Activated CD8-positive, alpha-beta T cell treated with anti-CD3 and anti-CD28 coated beads for 36 hours (primary cell): ENCODE measurements around the gene DPYD. TPM values are rescaled to one million over a fixed set of nuclear protein-coding genes. Genes with fewer than 3 reads are reported as not detected.
A peak's percentile ranks its signal among the peaks of the same experiment; 100 is the strongest.

ENCODE experiments used
- ATAC-seq: fragments of 200-7000 bp; cut with Tn5 transposase; one replicate; pipeline ENCODE4 v1.10.0; 2021; ENCODE audit warnings: mild to moderate bottlenecking, moderate library complexity
- CTCF ChIA-PET: fragments of 350-600 bp; sonication (Branson Sonifier 250); formaldehyde crosslinking; loops from one replicate; lab custom pipeline; 2021; ENCODE audit warnings: antibody characterized with exemption; lab: Charles Lee
- POLR2A ChIA-PET: fragments of 350-600 bp; sonication (Branson Sonifier 250); formaldehyde crosslinking; loops from one replicate; lab custom pipeline; 2021; ENCODE audit warnings: antibody characterized with exemption; lab: Charles Lee
- DNase-seq: peaks from one replicate; pipeline ENCODE4 v3.0.0-alpha.2; 2020
- H3K27ac Mint-ChIP-seq: one replicate; pipeline ENCODE4 v1.8.0; 2021; ENCODE audit warnings: mild to moderate bottlenecking, mixed read lengths
- H3K27me3 Mint-ChIP-seq: one replicate; pipeline ENCODE4 v1.8.0; 2021; ENCODE audit warnings: mixed read lengths
- H3K36me3 Mint-ChIP-seq: one replicate; pipeline ENCODE4 v1.8.0; 2021; ENCODE audit warnings: low read depth, mixed read lengths
- H3K4me1 Mint-ChIP-seq: one replicate; pipeline ENCODE4 v1.8.0; 2021; ENCODE audit warnings: low read depth, mixed read lengths
- H3K4me3 Mint-ChIP-seq: one replicate; pipeline ENCODE4 v1.8.0; 2021; ENCODE audit warnings: mild to moderate bottlenecking, moderate library complexity, mixed read lengths
- H3K9me3 Mint-ChIP-seq: one replicate; pipeline ENCODE4 v1.8.0; 2021; ENCODE audit warnings: mixed read lengths
- intact Hi-C: fragments of 100-400 bp; cut with micrococcal nuclease; formaldehyde crosslinking; loops from one replicate; pipeline ENCODE4 v1.10.0; 2022
- total RNA-seq, 2 experiments: library from RNA; stranded (reverse); gene quantifications; one replicate each; pipeline ENCODE4 v1.2.3, GENCODE V29; 2021
- TF ChIP-seq, protein P1 (sequence below): fragments of 200-600 bp; IDR thresholded peaks from one replicate; pipeline ENCODE4 v1.8.0; 2022; ENCODE audit warnings: antibody characterized with exemption, mild to moderate bottlenecking

The DPYD gene
- total RNA-seq, 2 experiments from 2014 or later = 10.7 to 10.8 TPM

DNA sequence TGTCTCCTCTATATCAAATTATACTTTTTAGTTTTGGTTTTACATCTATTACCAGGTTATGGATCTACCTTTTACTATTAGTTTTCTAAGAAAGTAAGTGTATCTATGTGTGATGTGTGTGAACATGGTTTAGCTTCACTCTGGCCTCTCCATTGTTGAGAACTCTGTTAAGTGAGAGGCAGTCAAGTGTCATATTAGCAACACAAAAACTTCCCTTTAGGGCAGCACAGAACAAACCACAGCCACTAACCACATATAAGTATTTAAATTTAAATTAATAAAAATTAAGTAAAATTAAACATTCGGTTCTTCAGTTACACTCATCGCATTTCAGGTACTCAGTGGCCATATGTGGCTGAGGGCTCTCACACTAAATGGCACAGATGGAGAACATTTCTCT is 96.6 kb downstream of the DPYD start:
- DNase-seq = no peak
- no peak for ATAC-seq
- intact Hi-C loops = loop anchor here (10.0 kb wide), 1 partner anchor 221 kb away; no protein-coding TSS in a partner anchor
- ChIA-PET POLR2A (no interaction called here), CTCF (interaction anchor here (1.5 kb wide), 1 partner anchor 96 kb away, joined by 3 read pairs; the partner anchor contains the start of gene DPYD)
- Mint-ChIP-seq H3K4me3 (no peak overlapping the region), H3K4me1 (peaks cover 3% of the 10 kb centered on the region), H3K36me3 (no peaks in the 10 kb centered on the region), H3K9me3 (no peaks in the 10 kb centered on the region), H3K27me3 (no peaks in the 10 kb centered on the region), H3K27ac (no peak overlapping the region)
- TF ChIP-seq, protein P1, sequence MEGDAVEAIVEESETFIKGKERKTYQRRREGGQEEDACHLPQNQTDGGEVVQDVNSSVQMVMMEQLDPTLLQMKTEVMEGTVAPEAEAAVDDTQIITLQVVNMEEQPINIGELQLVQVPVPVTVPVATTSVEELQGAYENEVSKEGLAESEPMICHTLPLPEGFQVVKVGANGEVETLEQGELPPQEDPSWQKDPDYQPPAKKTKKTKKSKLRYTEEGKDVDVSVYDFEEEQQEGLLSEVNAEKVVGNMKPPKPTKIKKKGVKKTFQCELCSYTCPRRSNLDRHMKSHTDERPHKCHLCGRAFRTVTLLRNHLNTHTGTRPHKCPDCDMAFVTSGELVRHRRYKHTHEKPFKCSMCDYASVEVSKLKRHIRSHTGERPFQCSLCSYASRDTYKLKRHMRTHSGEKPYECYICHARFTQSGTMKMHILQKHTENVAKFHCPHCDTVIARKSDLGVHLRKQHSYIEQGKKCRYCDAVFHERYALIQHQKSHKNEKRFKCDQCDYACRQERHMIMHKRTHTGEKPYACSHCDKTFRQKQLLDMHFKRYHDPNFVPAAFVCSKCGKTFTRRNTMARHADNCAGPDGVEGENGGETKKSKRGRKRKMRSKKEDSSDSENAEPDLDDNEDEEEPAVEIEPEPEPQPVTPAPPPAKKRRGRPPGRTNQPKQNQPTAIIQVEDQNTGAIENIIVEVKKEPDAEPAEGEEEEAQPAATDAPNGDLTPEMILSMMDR = no peak

DNA sequence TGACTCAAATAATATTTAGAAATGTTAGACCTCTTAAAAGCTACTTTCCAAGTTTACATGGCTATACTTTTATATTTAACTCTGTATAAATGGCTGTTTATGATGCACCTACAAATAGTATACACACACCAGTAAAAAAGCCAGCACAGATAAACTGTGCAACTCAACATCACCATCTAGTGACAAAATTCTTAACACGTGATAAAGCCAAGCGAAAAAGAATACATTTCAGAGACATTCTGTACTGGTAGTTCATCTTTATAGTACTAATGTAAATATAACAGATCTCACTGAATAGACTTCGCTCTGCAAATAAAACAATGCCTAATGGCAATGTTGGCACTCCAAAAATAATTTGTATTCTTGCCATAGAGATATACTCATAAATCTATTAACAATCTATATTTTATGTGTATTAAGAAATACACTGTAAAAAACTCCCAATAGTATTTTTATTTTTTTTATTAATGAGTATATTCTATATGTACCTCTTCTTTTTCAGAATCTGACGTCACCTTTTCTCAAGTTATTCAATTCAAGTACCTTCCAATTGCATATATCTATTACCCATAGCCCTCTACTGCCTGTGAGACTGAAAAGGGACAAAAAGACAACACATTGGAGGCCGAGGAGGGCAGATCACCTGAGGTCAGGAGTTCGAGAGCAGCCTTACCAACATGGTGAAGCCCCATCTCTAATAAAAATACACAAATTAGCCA is 100.2 kb downstream of the DPYD start:
- no peak for ATAC-seq
- Mint-ChIP-seq H3K27ac (no peak overlapping the region), H3K4me1 (no peaks in the 10 kb centered on the region), H3K4me3 (no peak overlapping the region), H3K27me3 (no peaks in the 10 kb centered on the region), H3K9me3 (no peaks in the 10 kb centered on the region), H3K36me3 (no peaks in the 10 kb centered on the region)
- TF ChIP-seq, protein P1 = peak; percentile 68
- intact Hi-C loops = loop anchor here (10.0 kb wide), 1 partner anchor 224 kb away; no protein-coding TSS in a partner anchor
- ChIA-PET POLR2A (no interaction called here), CTCF (interaction anchor here (0.8 to 1.7 kb wide), 6 partner anchors 9 to 852 kb away, joined by 3 to 5 read pairs (median 3); no protein-coding TSS in a partner anchor)
- no peak for DNase-seq

DNA sequence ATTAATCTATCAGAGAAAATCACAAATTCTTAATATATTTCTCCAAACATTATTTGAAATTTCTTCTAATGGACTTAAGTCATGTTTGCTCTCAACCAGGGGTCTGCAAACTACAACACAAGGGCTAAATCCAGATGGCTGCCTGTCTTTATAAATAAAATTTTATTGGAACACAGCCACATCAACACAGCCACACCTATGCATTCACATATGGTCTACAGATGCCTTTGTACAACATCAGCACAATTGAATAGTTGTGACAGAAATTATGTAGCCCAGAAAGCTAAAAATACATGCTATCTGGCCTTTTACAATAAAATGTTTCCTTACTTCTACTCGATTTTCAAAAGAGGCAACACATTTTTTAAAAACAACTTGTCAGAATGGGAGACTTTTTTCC is 103.9 kb downstream of the DPYD start:
- DNase-seq = no peak
- H3K4me1 Mint-ChIP-seq = peaks cover 5% of the 10 kb centered on the region
- ChIA-PET CTCF (interaction anchor here (1.3 to 1.5 kb wide), 2 partner anchors 28 to 237 kb away, joined by 3 to 4 read pairs; no protein-coding TSS in a partner anchor), POLR2A (no interaction called here)
- intact Hi-C loops = no loop called here
- H3K4me3 Mint-ChIP-seq = no peak overlapping the region
- no peak for ATAC-seq
- H3K27ac Mint-ChIP-seq = no peak overlapping the region
- TF ChIP-seq, protein P1 = no peak
- no peaks in the 10 kb centered on the region for H3K9me3 Mint-ChIP-seq
- H3K36me3 Mint-ChIP-seq = peaks cover 2% of the 10 kb centered on the region
- H3K27me3 Mint-ChIP-seq = no peaks in the 10 kb centered on the region

DNA sequence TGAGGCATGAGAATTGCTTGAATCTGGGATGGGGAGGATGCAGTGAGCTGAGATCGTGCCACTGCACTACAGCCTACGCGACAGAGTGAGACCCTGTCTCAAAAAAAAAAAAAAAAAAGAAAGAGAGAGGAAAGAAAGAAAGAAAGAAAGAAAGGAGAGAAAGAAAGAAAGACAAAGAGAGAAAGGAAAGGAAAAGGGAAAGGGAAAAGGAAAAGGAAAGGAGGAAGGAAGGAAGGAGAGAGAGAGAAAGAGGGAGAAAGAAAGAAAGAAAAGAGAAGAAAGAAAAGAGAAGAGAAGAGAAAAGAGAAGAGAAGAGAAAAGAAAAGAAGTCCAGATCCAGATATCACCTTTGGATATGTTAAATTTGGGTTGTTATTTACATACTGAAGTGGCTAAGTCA is 106.0 kb downstream of the DPYD start:
- no peaks in the 10 kb centered on the region for H3K9me3 Mint-ChIP-seq
- H3K36me3 Mint-ChIP-seq = peaks cover 3% of the 10 kb centered on the region
- peaks cover 5% of the 10 kb centered on the region for H3K4me1 Mint-ChIP-seq
- no peak for DNase-seq
- no peaks in the 10 kb centered on the region for H3K27me3 Mint-ChIP-seq
- ChIA-PET POLR2A (interaction anchor here (0.8 kb wide), 1 partner anchor 66 kb away, joined by 3 read pairs; no protein-coding TSS in a partner anchor), CTCF (no interaction called here)
- H3K4me3 Mint-ChIP-seq = no peak overlapping the region
- ATAC-seq = no peak
- intact Hi-C loops = no loop called here
- H3K27ac Mint-ChIP-seq = no peak overlapping the region
- TF ChIP-seq, protein P1 = no peak

DNA sequence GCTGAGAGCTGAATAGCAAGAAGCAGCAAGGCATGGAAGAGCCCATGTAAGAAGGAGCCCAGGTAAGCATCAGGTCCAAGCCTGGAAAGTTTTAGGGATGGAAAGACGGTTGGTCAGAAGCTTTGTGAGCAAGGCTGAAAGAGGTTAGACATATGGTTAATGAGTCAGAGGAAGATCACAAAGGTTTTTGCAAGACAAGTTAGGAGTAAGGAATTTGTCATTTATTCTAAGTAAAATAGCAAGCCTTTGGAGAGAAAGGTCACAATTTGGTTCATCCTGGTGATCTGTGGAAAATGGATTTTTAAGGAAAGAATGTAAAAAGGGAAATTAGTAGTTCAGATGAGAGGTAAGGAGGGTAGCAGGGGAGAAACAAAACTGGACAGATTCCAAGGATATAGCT is 106.7 kb downstream of the DPYD start:
- H3K4me1 Mint-ChIP-seq = peaks cover 5% of the 10 kb centered on the region
- POLR2A ChIA-PET = no interaction called here
- ATAC-seq (no peak), DNase-seq (no peak)
- CTCF ChIA-PET = no interaction called here
- no peak overlapping the region for H3K4me3 Mint-ChIP-seq
- no peaks in the 10 kb centered on the region for H3K27me3 Mint-ChIP-seq
- H3K9me3 Mint-ChIP-seq = no peaks in the 10 kb centered on the region
- intact Hi-C loops = no loop called here
- TF ChIP-seq, protein P1 = no peak
- H3K36me3 Mint-ChIP-seq = peaks cover 8% of the 10 kb centered on the region
- no peak overlapping the region for H3K27ac Mint-ChIP-seq
